ENCODE results near the gene CBX6.

Gene CBX6

DNA sequence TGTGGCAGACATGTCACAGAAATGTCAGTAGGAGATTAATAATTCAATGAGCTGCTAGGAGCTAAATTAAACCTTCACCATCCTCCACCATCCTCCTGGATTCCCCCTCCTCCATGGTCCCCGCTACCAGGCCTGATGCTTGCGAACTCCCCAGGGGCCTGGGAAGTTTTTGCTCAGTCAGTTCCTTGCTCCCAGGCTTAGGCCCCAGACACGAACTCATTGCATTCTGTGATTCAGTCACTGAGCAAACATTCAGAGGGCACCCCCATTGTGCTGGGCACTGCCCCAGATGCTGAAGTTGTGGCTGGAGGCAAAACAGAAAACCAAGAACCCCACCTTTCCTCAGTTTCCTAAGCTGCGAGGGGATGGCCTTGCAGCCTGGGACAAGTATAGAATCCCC, 42.5 kb downstream of the CBX6 start:
- DNase-seq (ENCODE audit: low read depth, low spot score) = no peak
- H3K4me3 ChIP-seq (ENCODE audit: low read length) = no peak overlapping the region

DNA sequence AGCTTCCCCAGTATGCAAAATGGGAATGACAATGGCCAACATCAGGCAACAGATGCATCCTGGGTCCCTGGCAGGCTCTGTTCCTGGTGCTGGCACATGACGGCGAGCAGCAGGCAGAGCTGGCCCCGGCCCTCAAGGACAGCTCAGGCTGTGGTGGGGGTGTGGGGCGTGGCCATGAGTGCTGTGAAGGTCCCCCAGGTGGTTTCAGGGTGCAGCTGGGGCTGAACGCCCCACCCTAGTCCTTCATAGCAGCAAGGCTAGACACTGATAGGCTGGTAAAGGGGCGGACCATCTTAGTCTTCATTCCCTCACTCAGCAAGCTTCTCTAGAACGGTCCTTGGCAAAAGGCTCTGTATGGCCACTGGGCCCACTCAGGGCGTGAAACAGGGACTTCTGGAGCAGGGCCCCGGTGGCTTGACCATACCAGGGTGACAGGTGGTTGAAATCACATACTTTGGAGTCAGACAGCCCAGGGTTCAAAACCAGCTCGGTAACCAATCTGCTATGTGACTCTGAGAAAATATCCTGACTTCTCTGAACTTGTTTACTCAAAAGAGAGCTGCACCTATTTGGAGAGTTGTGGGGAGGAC, 43.3 kb downstream of the CBX6 start:
- H3K4me3 ChIP-seq (ENCODE audit: low read length) = no peak overlapping the region
- DNase-seq (ENCODE audit: low read depth, low spot score) = no peak

DNA sequence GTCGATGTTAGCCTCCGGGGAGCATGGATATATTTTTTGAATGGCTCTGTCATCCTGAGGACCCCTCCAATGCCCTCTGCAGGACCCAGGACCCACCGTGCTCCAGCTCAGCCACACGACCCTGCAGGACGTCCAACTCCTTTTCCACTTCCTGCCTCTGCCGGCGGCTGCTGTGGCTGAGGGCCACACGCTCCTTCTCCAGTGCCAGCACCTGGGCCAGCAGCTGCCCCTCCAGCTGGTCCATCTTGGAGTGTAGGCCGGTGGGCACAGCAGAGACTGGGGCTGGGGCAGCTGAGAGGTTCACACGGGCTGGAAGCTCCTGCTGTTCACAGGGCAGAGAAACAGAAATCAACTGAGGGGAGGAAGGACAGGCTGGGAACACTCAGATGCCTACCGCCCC, 43.8 kb downstream of the CBX6 start:
- no peak for DNase-seq (ENCODE audit: low read depth, low spot score)
- no peak overlapping the region for H3K4me3 ChIP-seq (ENCODE audit: low read length)

DNA sequence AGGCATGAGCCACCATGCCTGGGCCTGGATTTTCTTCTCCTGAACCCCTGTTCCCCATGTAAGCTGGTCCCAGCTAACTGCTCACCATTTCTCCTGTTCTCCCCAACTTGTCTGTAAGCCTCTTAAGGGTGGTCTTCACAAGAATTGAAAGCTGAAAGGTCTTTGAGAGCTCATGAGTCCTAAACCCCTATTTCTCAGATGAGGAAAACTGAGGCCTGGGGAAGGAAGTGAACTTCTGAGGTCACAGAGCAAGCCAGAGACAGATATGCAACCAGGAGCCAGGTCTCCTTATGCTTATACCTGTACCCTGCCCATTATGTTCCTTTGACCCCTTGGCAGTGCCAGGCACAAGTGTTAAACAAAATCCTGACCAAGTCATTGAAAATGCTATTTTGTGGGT, 44.5 kb downstream of the CBX6 start:
- DNase-seq (ENCODE audit: low read depth, low spot score) = no peak
- no peak overlapping the region for H3K4me3 ChIP-seq (ENCODE audit: low read length)

DNA sequence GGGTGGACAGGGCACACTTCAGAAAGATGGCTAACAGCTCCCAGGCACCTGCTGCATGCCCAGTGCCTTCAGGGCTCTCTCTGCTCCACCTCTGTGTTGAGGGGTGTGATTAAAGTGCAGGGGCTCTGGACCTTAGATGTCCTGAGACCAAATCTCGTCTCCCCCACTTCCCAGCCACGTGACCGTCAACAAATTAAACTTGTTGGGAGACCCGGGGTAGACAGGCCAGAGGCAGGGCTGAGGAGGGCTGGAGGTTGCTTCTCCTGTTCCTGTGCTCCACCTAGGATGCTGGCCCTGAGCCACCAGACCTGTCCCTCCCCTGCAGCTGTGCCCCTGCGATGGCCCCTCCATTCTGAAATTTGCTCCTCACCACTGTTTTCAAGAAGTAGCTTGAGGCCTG, 45.2 kb downstream of the CBX6 start:
- DNase-seq (ENCODE audit: low read depth, low spot score) = no peak
- no peak overlapping the region for H3K4me3 ChIP-seq (ENCODE audit: low read length)

DNA sequence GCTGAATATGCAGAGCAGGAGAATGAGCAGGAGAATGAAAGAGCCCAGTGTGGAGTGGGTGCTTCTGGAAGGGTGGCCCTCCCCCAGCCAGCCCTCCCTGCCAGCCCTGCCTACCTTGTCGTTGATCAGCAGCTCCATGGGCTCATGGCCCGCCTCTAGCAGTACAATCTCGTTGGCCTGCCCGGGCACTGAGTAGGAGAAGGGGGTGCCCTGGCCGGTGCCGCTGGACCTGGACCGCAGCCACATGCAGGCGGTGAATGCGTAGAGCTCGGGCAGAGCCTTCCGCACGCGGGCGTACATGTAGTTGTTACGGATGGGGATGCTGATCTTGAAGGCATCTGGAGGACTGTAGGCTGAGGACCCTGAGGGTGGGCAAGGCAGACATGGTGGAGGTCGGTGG, 45.6 kb downstream of the CBX6 start:
- no peak overlapping the region for H3K4me3 ChIP-seq (ENCODE audit: low read length)
- no peak for DNase-seq (ENCODE audit: low read depth, low spot score)

DNA sequence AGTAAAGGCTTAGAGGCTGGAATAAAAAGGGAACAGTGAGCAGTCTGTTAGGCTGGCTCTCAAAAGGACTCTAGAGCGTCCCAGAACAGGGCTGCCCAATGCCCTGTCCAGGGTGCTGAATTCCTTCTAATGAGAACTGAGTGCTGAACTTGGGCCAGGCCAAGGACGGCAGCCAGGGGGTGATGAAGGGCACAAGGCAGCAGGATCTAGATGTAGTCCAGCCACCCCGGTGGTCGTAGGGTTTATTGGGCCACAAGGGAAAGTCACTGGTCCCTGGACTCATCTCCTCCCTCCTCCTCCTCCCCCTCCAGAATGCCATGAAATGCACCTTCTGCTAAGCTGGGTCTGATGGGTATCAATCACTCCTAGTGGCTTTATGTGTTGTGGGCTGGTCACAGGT, 47.4 kb downstream of the CBX6 start:
- no peak overlapping the region for H3K4me3 ChIP-seq (ENCODE audit: low read length)
- peak; percentile 61 for DNase-seq (ENCODE audit: low read depth, low spot score)

DNA sequence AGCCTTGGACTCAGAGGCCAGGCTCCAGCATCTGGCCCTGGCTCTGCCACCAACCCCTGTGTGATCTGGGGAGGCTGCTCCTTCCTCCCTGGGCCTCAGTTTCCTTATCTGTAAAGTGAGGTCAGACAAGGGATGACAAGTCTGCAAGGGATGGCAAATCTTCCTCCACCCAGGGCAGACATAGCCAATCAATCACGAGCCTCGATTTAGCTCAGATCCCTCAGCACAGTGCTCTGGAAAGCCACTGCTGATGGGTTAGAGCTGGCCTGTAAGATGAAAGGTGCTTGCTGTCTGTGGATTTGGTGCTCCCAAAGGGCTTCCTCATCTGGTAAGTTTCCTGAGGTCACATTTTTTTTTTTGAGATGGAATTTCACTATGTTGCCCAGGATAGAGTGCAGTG, 48.4 kb downstream of the CBX6 start:
- DNase-seq (ENCODE audit: low read depth, low spot score) = no peak
- no peak overlapping the region for H3K4me3 ChIP-seq (ENCODE audit: low read length)

DNA sequence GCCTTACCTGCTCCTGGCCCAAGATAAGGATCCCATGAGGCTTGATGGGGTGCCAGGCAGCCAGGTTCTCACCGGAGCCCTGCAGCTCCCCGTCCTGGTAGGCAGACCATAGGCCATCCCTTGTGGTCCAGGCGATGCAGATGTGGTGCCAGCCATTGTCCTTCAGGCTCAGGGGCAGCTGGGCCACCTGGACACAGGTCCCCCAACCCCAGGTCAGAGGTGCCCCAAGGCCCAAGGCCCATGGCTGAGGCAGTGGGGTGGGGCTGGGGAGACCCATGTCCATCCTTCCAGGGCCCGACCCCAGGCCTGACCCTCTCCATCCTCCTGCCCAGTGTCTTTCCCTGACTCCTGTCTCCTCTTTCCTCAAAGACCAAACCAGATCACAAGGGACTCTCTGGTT, 48.9 kb downstream of the CBX6 start:
- H3K4me3 ChIP-seq (ENCODE audit: low read length) = no peak overlapping the region
- DNase-seq (ENCODE audit: low read depth, low spot score) = no peak

DNA sequence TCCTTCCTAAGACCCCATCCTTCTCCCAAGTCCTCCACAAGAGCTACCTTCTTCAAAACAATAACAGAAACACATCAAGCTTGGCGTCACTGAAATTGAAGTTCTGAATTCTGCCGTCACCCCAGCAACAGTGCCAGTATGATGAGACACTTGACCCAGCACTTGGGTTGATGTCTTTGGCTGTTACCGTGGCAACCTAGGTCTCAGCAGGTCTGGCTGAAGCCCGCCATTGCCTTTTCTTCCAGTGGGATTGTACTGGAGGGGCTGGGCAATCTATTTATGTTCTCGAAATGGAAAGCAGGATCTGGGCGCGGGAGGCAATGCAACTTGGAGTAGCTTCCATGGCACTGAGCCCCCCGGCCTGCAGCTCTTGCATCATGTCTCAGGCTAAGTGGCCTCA, 52.0 kb downstream of the CBX6 start:
- H3K4me3 ChIP-seq (ENCODE audit: low read length) = no peak overlapping the region
- no peak for DNase-seq (ENCODE audit: low read depth, low spot score)

DNA sequence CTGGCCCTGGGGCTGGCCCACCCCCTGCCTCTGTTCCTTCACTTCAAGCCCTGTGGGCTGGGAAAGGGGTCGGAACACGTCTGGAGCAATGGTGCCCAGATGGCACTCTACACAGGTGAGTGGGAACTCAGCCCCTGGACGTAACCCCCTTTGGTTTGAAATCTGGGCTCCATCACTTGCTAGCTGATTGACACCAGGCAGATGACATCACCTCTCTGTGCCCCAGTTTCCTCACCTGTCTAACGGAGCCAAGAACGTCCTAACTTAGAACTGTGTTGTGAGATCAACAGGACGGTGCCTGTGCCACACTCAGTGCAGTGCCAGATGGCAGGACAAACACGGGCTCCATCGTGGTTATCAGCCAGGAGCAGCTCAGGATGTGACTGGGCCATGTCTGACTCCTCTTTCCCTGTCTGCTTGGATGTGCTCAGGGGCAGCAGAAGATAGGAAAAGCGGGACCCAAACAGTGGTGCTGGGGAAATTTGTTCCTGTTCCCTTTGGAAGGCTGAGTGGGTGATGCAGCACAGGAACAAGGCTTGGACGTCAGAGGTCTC, 52.6 kb downstream of the CBX6 start:
- no peak for DNase-seq (ENCODE audit: low read depth, low spot score)
- no peak overlapping the region for H3K4me3 ChIP-seq (ENCODE audit: low read length)

DNA sequence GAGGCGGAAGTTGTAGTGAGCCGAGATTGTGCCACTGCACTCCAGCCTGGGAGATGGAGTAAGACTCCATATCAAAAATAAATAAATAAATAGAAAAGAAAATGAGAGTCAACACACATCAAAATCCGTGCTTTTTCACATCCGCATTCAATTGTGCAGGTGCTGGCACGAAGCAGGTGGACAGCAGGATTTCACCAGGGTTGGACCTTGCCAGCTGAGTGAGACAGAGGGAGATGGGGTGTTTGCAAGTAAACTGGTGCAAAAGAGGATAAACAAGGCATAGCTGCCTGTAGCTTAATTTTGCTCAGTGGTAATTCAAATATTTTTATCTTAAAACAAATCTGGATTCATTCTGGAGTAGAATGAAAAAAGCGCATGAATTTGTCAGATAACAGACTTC, 54.8 kb downstream of the CBX6 start:
- H3K4me3 ChIP-seq (ENCODE audit: low read length) = no peak overlapping the region
- DNase-seq (ENCODE audit: low read depth, low spot score) = no peak

DNA sequence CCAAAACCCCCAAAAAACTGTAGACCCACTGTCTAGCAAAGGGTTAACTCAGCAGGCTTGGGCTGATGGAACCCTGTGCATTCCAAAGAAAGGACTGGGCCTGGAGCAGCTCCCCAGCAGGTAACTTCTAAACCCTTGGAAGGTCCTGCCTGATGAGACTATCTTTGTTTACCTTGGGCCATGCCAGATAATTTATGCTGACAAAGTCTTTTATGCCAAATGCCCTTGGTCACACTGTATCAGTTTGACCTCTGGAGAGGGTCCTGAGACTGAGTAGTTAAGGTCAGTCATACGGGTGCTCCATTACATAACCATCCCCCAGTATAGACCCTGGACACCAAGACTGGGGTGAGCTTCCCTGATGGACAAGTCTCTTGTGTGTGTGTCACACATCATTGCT, 56.2 kb downstream of the CBX6 start:
- H3K4me3 ChIP-seq (ENCODE audit: low read length) = no peak overlapping the region
- DNase-seq (ENCODE audit: low read depth, low spot score) = no peak

All from Jurkat, Clone E6-1 (cell line).